Fibroblast of the conjunctiva (primary cell): Measurements from ENCODE around the gene SEPHS1.

Experiments
- DNase-seq: peaks from one replicate; pipeline ENCODE4 v3.0.0-alpha.2; 2010; ENCODE audit warnings: low read depth

Gene SEPHS1

DNA sequence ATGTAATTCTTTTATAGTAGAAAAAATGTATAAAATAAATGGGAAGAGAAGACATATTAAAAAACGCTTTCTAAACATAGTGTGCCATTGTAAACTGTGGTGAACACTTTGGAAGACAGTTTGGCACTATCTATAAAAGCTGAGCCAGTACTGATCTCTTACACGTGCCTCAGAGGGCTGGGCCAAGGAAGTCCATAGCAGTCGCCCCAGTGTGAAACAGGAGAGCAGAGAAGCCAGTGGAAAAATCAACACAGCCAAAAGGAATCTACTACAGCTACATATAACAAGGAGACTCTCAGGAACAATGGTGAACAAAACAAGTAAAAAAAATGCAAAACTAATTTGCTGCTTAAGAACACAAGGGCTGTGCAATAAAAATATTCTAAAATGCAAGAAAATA is 20.6 kb downstream of the SEPHS1 start:
- no peak for DNase-seq

DNA sequence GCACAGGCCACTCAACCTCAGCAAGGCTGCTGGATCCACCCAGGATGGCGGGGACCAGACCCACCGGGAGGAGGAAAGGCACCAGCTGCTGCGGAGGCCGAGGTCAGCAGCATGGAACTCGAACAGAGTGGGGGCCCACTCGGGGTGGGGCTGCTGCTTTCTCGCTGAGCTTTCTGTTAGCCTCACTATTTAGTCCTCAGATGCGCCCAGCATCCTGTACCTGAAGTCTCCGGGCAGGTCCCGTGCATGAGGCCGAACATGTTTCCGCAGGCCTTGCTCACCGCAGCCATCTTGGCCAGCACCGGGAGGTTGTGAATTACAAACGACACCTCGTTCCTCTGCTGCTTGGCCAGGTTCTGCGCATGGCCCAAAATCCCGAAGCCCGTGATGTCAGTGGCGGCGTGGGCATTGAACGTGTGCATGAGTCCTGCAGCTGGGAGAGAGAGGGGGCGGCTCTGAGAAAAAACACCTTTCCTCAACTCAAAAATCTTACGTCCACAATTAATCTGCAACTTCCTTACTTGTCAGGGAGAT is 25.4 kb downstream of the SEPHS1 start:
- DNase-seq: no peak

DNA sequence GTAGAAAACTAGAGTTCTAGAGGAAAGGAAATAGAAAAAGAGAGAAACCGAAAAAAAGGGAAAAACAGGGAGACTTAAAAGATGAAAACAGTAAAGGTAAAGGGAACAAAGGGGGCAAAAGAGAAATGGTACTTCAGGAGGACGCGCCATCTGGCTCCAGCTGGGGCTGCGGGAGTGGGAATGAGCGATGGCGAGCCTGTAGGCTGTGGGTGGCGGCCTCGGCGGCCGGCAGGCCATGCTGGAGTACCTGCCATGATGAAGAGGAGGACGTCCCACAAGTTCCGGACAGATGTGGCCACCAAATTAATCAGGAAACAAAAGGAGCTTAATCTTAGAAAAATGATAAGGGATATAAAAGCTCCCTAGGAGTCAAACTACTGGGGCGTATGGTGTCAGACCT is 26.5 kb downstream of the SEPHS1 start:
- DNase-seq: no peak

GRCh38 chr10:13319166-13319565 is 28.9 kb downstream of the SEPHS1 start:
- no peak for DNase-seq

GRCh38 chr10:13317474-13317873 is 30.6 kb downstream of the SEPHS1 start:
- DNase-seq: no peak

DNA sequence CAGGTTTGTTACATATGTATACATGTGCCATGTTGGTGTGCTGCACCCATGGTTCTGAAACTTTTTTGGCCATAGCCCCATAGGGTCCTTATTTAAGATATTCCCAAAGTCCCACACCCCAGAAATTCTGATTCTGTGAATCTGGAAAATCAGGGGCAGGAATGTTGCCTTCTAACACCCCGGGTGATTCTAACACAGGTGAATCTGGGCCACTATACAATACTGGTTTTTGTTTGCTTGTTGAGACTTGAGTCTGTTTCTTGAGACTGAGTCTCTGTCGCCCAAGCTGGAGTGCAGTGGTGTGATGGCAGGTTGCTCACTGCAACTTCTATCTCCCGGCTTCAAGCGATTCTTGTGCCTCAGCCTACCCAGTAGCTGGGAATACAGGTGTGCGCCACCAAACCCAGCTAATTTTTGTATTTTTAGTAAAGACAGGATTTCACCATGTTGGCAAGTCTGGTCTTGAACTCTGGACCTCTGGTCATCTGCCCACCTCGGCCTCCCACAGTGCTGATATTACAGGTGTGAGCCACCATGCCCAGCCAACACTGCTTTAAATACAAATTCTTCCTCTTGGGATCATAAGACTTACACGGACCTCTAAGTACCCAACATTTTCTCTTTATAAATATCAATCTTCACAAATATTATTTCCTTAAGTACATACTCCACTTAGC is 31.3 kb downstream of the SEPHS1 start:
- no peak for DNase-seq

DNA sequence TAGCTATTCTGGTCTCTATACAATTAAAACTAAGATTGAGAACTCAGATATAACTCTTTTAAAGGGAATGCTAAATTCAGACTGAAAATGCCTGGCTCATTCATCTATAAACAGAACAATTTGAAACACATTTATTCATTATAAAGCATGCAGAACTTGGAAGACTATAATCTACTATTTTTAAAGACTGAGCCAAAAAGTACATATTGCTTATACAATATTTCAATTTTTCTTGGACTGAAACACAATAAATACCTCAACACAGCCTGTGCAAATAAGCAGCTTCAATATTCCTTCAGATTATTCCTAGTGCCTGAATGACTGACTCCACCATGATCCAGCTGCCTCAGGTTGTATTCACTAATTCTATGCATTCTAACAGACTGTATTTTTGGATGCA is 32.7 kb downstream of the SEPHS1 start:
- DNase-seq: no peak

- no peak for DNase-seq
These were observed 36.9 kb downstream of the SEPHS1 start for GRCh38 chr10:13311177-13311575.

- DNase-seq: no peak
These were observed 37.4 kb downstream of the SEPHS1 start for GRCh38 chr10:13310518-13311176.

- DNase-seq: no peak
These were observed 38.3 kb downstream of the SEPHS1 start for GRCh38 chr10:13309792-13310191.

GRCh38 chr10:13308096-13308495 is 40.0 kb downstream of the SEPHS1 start:
- no peak for DNase-seq

DNA sequence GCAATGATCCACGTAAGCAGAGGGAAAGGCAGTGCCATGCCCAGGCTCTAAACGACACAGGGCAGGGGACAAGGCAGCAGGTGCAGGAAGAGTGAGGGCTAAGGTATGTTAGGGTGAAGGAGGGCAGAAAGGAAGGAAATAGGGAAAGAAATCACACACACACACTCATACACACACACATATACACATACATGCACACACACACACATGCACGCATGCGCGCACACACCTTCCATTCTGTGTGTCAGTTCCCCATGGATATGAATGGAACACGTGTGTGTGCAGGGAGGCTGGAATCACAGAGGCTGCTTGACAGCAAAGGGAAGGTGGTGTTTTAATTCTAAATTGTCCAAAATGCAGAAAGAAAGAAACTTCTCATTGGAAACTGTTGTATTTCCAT is 42.0 kb downstream of the SEPHS1 start:
- DNase-seq: no peak

DNA sequence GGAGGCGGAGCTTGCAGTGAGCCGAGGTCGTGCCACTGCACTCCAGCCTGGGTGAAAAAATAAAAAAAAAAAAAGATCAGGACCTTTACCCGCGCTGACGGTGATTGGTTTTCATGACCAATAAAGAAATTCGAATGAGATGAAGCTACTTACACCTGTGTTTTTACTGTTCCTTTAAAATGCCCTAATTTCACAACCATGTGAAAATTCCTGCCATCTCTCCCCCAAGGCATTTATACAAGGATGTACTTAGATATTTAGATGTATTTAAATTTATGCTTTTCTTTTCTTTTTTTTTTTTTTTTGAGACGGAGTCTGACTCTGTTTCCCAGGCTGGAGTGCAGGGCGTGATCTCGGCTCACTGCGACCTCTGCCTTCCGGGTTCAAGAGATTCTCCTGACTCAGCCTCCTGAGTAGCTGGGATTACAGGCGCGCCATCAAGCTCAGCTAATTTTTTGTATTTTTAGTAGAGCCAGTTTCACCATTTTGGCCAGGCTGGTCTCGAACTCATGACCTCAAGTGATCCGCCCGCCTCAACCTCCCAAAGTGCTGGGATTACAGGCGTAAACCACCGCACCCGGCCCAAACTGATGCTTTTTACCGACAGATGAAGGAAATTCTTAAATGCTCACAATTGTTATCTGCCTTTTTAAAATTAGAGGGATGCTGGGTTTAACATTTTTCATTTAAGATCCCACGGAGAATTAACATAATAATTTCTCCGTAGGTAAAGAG is 45.1 kb downstream of the SEPHS1 start:
- DNase-seq: no peak

GRCh38 chr10:13299437-13300287 is 48.4 kb downstream of the SEPHS1 start, which contains the start of gene PHYH:
Gene PHYH (minus strand): TSS chr10:13300064. CDS start chr10:13300042, 22 bp downstream.
- peak; percentile 76 for DNase-seq

GRCh38 chr10:13298748-13299436 is 49.2 kb downstream of the SEPHS1 start:
- no peak for DNase-seq

DNA sequence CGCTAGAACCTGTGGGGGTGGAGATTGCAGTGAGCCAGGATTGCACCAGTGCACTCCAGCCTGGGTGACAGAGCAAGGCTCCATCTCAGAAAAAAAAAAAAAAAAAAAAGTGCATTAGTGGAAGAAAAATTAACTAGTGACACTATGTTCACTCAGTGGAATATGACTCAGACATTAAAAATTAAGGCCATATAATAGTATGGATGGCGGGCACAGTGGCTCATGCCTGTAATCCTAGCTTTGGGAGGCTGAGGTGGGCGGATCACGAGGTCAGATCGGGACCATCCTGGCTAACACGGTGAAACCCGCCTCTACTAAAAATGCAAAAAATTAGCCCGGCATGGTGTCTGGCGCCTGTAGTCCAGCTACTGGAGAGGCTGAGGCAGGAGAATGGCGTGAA is 51.6 kb downstream of the SEPHS1 start:
- no peak for DNase-seq

DNA sequence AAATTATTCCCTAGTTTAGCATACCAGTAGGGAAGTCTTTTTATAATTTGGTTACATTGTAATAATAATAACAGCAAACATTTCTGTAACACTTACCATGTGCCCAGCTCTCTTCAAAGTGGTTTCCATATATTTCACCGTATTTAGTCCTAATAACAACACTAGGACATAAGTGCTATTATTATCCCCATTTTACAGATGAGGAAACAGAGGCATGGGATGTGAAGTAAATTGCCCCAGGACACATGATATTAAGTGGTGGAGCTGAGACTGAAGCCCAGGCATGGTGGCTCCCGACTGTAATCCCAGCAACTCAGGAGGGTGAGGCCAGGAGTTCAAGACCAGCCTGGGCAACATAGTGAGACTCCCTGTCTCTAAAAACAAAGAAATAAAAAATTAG is 53.3 kb downstream of the SEPHS1 start:
- DNase-seq: no peak

- DNase-seq: no peak
These were observed 56.0 kb downstream of the SEPHS1 start for GRCh38 chr10:13291821-13292773.

DNA sequence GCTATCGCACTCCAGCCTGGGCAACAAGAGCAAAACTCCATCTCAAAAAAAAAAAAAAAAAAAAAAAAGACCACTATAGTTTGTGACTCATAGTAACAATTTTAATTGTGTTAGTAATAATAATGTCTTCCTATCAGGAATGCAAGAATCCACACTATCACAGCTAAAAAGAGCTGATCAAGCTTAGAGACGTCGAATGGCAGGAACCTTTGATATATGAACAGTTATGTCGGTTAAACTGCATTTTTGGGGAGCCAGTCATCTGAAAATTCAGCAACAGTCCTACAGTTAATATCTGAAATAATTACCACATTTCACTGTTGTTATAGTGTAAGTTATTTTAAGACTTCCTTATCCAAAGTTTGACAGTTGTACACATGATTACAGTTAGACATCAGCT is 57.0 kb downstream of the SEPHS1 start:
- no peak for DNase-seq

- DNase-seq: no peak
These were observed 64.0 kb downstream of the SEPHS1 start for GRCh38 chr10:13284050-13284449.
